Liver (tissue), 9 donors: ENCODE measurements around the gene SHISA4. TPM values are rescaled to one million over a fixed set of nuclear protein-coding genes. Genes with fewer than 3 reads are reported as not detected.

Source experiments
- DNase-seq: peaks from one replicate; pipeline ENCODE4 v3.0.0-alpha.2; 2017; ENCODE audit warnings: low spot score
- H3K27ac ChIP-seq, 2 donors: one replicate each; pipeline ENCODE4 v1.7.0; 2013; ENCODE audit warnings: inconsistent platforms in 2 of 2, low read length in 2 of 2, control low read depth in 1 of 2, low read depth in 1 of 2, mild to moderate bottlenecking in 1 of 2
- H3K27me3 ChIP-seq, 4 donors: one replicate each; pipeline versions ENCODE4 v1.6.1 to v1.7.0; 2013; ENCODE audit warnings: low read length in 3 of 4, inconsistent platforms in 1 of 4, mild to moderate bottlenecking in 1 of 4, moderate library complexity in 1 of 4; ENCODE audit not compliant: control insufficient read depth in 4 of 4, insufficient read depth in 4 of 4
- H3K36me3 ChIP-seq, 4 donors: one replicate each; pipeline versions ENCODE4 v1.6.1 to v1.7.0; 2013; ENCODE audit warnings: low read length in 3 of 4, mild to moderate bottlenecking in 3 of 4, low read depth in 1 of 4, moderate library complexity in 1 of 4; ENCODE audit not compliant: control insufficient read depth in 4 of 4, insufficient read depth in 3 of 4
- H3K4me1 ChIP-seq, 4 donors: one replicate each; pipeline versions ENCODE4 v1.6.1 to v1.7.0; 2013; ENCODE audit warnings: low read length in 3 of 4, mild to moderate bottlenecking in 3 of 4, moderate library complexity in 1 of 4; ENCODE audit not compliant: control insufficient read depth in 4 of 4, insufficient read depth in 4 of 4
- H3K4me3 ChIP-seq, 3 donors: one replicate each; pipeline versions ENCODE4 v1.6.1 to v1.7.0; 2013; ENCODE audit warnings: low read length in 3 of 3, control low read depth in 1 of 3, low read depth in 1 of 3, mild to moderate bottlenecking in 1 of 3
- H3K9ac ChIP-seq, 2 donors: one replicate each; pipeline ENCODE4 v1.7.0; 2013; ENCODE audit warnings: low read length in 2 of 2, mild to moderate bottlenecking in 2 of 2, moderate library complexity in 2 of 2, control low read depth in 1 of 2, low read depth in 1 of 2
- H3K9me3 ChIP-seq, 4 donors: one replicate each; pipeline versions ENCODE4 v1.6.1 to v1.7.0; 2013; ENCODE audit warnings: low read length in 3 of 4; ENCODE audit not compliant: control insufficient read depth in 4 of 4
- EGR1 ChIP-seq, 2 donors: IDR thresholded peaks; 2 replicates each; pipeline ENCODE4 v1.6.1; 2016 to 2018; ENCODE audit warnings: antibody characterized with exemption in 2 of 2, low read depth in 2 of 2
- FOXA1 ChIP-seq: IDR thresholded peaks from 2 replicates; pipeline ENCODE4 v1.6.1; 2016; ENCODE audit warnings: antibody characterized with exemption
- JUND ChIP-seq, 2 donors: IDR thresholded peaks; 2 replicates each; pipeline ENCODE4 v1.6.1; 2016; ENCODE audit warnings: antibody characterized with exemption in 2 of 2
- RAD21 ChIP-seq, 2 donors: IDR thresholded peaks; 2 replicates each; pipeline ENCODE4 v1.6.1; 2016; ENCODE audit warnings: antibody characterized with exemption in 2 of 2, mild to moderate bottlenecking in 2 of 2
- REST ChIP-seq: IDR thresholded peaks from 2 replicates; pipeline ENCODE4 v1.6.1; 2016; ENCODE audit warnings: antibody characterized with exemption, mild to moderate bottlenecking
- RXRA ChIP-seq, 2 donors: IDR thresholded peaks; 2 replicates each; pipeline ENCODE4 v1.6.1; 2017 to 2018; ENCODE audit warnings: antibody characterized with exemption in 2 of 2, mild to moderate bottlenecking in 1 of 2
- TAF1 ChIP-seq: conservative IDR thresholded peaks from 2 replicates; pipeline ENCODE4 v1.6.1; 2016; ENCODE audit warnings: antibody characterized with exemption, mild to moderate bottlenecking
- YY1 ChIP-seq: IDR thresholded peaks from 2 replicates; pipeline ENCODE4 v1.6.1; 2016; ENCODE audit warnings: antibody characterized with exemption, mild to moderate bottlenecking
- WGBS: extraction: QIAGEN DNeasy Blood & Tissue Kit; methylation state at CpG from one replicate; pipeline ENCODE4 v1.1.7; 2013; 5-methylcytosine and 5-hydroxymethylcytosine counted together
- polyA plus RNA-seq, 2 donors: library from polyadenylated mRNA; stranded (reverse) in 1 of 2; unstranded in 1 of 2; fragments of 200-250 nt in 1 of 2; fragments of >200 nt in 1 of 2; fragmentation: Nextera tagmentation in 1 of 2; extraction: Ambion mirVana in 1 of 2; gene quantifications; one replicate each; pipeline versions ENCODE4 v1.2.1 to v1.2.3, GENCODE V29; 2013 to 2015
- total RNA-seq, 2 donors: library from RNA; depleted of rRNA; stranded (reverse); fragments of >200 nt; gene quantifications; one replicate each; pipeline ENCODE4 v1.2.3, GENCODE V29; 2014
- TF ChIP-seq, protein P1 (sequence below): fragments of 150-350 bp; IDR thresholded peaks from 2 replicates; pipeline ENCODE4 v1.5.1; 2017; ENCODE audit warnings: improper control_type of control experiment, low read depth, low read length; ENCODE audit not compliant: missing input control
- TF ChIP-seq, protein P2 (sequence below): IDR thresholded peaks from 2 replicates; pipeline ENCODE4 v1.6.1; 2016; ENCODE audit warnings: antibody characterized with exemption
- TF ChIP-seq, protein P3 (sequence below): IDR thresholded peaks from 2 replicates; pipeline ENCODE4 v1.6.1; 2016; ENCODE audit warnings: antibody characterized with exemption
- donor health status: healthy.
- donor health status: healthy.
- donor health status: healthy.
- donor health status: healthy.
- donor health status: healthy.

SHISA4 gene
- total and polyA plus RNA-seq, 4 donors, result 0.47 to 4.1 (median 2.1) TPM

DNA sequence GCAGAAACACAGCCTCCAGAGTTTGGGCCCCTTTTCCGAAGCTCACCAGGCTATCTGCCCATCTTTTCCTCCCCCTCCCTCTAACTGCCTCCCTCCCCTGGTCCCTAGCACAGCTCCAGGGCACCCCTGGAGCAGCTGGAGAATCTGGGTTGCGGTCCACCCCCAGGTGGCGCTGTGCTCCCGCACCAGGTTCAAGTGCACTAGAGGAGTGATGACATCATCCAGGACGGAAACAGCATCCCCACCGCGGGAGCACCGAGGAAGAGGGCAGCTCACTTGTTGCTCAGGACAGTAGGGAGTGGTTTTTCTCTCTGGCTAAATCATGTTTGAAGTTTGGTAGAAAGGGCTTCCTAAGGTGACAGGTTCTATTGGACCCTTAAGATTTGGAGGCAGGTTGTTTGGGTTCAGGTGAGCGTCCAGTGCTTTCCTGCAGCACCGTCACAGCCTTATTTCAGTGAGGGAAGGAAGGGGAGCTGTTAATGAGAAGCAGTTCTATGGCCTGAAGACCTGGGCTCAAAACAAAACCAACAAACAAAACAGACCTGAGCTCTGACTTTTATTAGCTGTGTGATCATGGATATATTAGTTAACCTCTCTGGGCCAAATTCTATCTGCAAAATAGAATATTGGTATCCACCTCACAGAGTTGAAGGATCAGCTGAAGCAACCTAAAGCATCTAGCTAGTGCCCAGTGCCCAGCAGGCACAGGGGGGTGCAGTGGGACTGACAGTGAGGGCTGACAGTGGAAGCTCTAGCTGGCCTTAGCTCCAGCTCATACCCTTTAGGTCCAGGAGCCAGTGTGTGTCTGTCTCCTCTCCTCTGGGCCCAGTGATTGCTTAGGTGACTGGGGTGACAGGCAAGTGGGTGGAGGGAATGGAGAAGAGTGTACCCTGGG lies 7.5 kb downstream of the SHISA4 start:
- H3K27me3 ChIP-seq, result no peaks in the 10 kb centered on the region
- no peak overlapping the region for H3K27ac ChIP-seq
- 12% methylated on average over 10 of the region's 10 CpGs for WGBS
- H3K36me3 ChIP-seq, result no peaks in the 10 kb centered on the region
- TF ChIP-seq EGR1 (IDR thresholded peaks at IDR 0.05; ENCODE audit: low read depth in 2 of 2), result no peak
- TF ChIP-seq YY1, result no peak
- TF ChIP-seq, protein P1, sequence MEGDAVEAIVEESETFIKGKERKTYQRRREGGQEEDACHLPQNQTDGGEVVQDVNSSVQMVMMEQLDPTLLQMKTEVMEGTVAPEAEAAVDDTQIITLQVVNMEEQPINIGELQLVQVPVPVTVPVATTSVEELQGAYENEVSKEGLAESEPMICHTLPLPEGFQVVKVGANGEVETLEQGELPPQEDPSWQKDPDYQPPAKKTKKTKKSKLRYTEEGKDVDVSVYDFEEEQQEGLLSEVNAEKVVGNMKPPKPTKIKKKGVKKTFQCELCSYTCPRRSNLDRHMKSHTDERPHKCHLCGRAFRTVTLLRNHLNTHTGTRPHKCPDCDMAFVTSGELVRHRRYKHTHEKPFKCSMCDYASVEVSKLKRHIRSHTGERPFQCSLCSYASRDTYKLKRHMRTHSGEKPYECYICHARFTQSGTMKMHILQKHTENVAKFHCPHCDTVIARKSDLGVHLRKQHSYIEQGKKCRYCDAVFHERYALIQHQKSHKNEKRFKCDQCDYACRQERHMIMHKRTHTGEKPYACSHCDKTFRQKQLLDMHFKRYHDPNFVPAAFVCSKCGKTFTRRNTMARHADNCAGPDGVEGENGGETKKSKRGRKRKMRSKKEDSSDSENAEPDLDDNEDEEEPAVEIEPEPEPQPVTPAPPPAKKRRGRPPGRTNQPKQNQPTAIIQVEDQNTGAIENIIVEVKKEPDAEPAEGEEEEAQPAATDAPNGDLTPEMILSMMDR, result peak; percentile 86
- peak; percentile 93 to 95 for TF ChIP-seq JUND (IDR thresholded peaks at IDR 0.05)
- peak; percentile 96 to 99 for TF ChIP-seq RAD21 (IDR thresholded peaks at IDR 0.05)
- TF ChIP-seq, protein P2, sequence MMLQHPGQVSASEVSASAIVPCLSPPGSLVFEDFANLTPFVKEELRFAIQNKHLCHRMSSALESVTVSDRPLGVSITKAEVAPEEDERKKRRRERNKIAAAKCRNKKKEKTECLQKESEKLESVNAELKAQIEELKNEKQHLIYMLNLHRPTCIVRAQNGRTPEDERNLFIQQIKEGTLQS, result peak; percentile 94
- TF ChIP-seq TAF1, result no peak
- H3K4me3 ChIP-seq, result no peak overlapping the region
- no peak overlapping the region for H3K9ac ChIP-seq
- no peaks in the 10 kb centered on the region for H3K9me3 ChIP-seq
- H3K4me1 ChIP-seq, result peaks cover 0 to 7% (median 3%) of the 10 kb centered on the region in 4 donors
- DNase-seq, result peak; percentile 85

DNA sequence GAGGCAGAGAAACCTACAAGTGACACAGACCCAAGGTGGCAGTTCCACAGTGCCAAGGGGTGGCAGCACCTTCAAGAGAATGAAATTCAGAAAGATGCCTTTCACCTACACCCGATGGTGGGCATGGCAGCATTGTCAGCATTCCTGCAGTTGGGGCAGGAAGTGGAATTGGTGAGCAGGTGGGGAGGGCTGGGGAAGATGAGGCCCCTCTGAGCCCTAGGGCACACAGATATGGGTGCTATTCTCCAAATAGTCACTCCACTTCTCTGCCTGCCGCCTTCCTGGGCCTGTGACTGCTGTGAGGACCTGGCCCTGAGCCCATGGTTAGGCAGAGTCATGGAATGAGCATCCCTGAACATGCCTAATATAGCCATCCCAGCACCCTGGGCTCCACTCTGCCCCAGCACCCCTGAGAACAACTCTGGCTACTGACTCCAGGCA lies 8.3 kb downstream of the SHISA4 start:
- Histone ChIP-seq H3K27ac (no peak overlapping the region), H3K27me3 (no peaks in the 10 kb centered on the region), H3K9ac (no peak overlapping the region), H3K9me3 (no peaks in the 10 kb centered on the region), H3K4me1 (peaks cover 0 to 7% (median 3%) of the 10 kb centered on the region in 4 donors), H3K36me3 (no peaks in the 10 kb centered on the region), H3K4me3 (no peak overlapping the region)
- TF ChIP-seq, protein P1, result no peak
- TF ChIP-seq REST, result no peak
- TF ChIP-seq, protein P3, sequence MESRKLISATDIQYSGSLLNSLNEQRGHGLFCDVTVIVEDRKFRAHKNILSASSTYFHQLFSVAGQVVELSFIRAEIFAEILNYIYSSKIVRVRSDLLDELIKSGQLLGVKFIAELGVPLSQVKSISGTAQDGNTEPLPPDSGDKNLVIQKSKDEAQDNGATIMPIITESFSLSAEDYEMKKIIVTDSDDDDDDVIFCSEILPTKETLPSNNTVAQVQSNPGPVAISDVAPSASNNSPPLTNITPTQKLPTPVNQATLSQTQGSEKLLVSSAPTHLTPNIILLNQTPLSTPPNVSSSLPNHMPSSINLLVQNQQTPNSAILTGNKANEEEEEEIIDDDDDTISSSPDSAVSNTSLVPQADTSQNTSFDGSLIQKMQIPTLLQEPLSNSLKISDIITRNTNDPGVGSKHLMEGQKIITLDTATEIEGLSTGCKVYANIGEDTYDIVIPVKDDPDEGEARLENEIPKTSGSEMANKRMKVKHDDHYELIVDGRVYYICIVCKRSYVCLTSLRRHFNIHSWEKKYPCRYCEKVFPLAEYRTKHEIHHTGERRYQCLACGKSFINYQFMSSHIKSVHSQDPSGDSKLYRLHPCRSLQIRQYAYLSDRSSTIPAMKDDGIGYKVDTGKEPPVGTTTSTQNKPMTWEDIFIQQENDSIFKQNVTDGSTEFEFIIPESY, result no peak
- TF ChIP-seq FOXA1, result no peak
- TF ChIP-seq RAD21 (IDR thresholded peaks at IDR 0.05), result peak in 1 of 2 donors; percentile 6
- no peak for TF ChIP-seq RXRA (IDR thresholded peaks at IDR 0.05)
- TF ChIP-seq YY1, result no peak
- TF ChIP-seq, protein P2, result no peak
- DNase-seq, result no peak
- WGBS, result 55% methylated on average over 2 of the region's 2 CpGs
